Left lung (tissue), 10 donors: ENCODE data around the gene POFUT2. TPM values are rescaled to one million over a fixed set of nuclear protein-coding genes. Genes with fewer than 3 reads are reported as not detected.

Experiments
- ATAC-seq: fragments of 200-7000 bp; cut with Tn5 transposase; one replicate; pipeline ENCODE4 v1.9.1; 2020; ENCODE audit warnings: moderate library complexity
- DNase-seq, 4 donors: peaks; one replicate each; pipeline ENCODE4 v3.0.0-alpha.2; 2013 to 2020
- H3K27ac ChIP-seq, 2 donors: fragments of 200-600 bp; sonication (generic) in 1 of 2; one replicate each; pipeline versions ENCODE4 v1.5.0 to v1.8.0; 2020 to 2021
- H3K27me3 ChIP-seq, 2 donors: fragments of 200-600 bp; sonication (generic) in 1 of 2; one replicate each; pipeline versions ENCODE4 v1.5.0 to v1.8.0; 2020 to 2021
- H3K36me3 ChIP-seq, 2 donors: fragments of 200-600 bp; sonication (generic) in 1 of 2; one replicate each; pipeline versions ENCODE4 v1.5.0 to v1.8.0; 2020 to 2021
- H3K4me1 ChIP-seq, 2 donors: fragments of 200-600 bp; one replicate each; pipeline ENCODE4 v1.8.0; 2021
- H3K4me3 ChIP-seq, 2 donors: fragments of 200-600 bp; sonication (generic) in 1 of 2; one replicate each; pipeline versions ENCODE4 v1.5.0 to v1.8.0; 2020 to 2021; ENCODE audit warnings: mild to moderate bottlenecking in 1 of 2
- H3K9me3 ChIP-seq, 2 donors: fragments of 200-600 bp; sonication (generic) in 1 of 2; one replicate each; pipeline versions ENCODE4 v1.5.0 to v1.8.0; 2020 to 2021
- CTCF ChIP-seq, 2 donors: fragments of 200-600 bp; sonication (generic) in 1 of 2; IDR thresholded peaks; one replicate each; pipeline versions ENCODE4 v1.5.0 to v1.8.0; 2021; ENCODE audit warnings: antibody characterized with exemption in 2 of 2
- intact Hi-C, 2 donors: fragments of 100-400 bp; cut with DNase I; formaldehyde crosslinking; loops; one replicate each; pipeline versions ENCODE4 v1.11.2 to v1.14.2; 2022
- polyA plus RNA-seq, 6 donors: library from polyadenylated mRNA; unstranded; fragments of 120-200 nt; gene quantifications; one replicate each; pipeline ENCODE4 v1.2.1, GENCODE V29; 2013; ENCODE audit not compliant: insufficient read length in 6 of 6
- total RNA-seq, 2 donors: library from RNA; stranded (reverse); fragmentation: NEBNext Ultra II Directional; extraction: Animal tissue kit (Norgen Biotek cat#: 25700); gene quantifications; one replicate each; pipeline ENCODE4 v1.2.1, GENCODE V29; 2021
- donor health status: DM: no; HTN: yes; CAD: no.
- donor health status: DM: no; HTN: no; CAD: no.

POFUT2 gene
- total and polyA plus RNA-seq, 8 donors, result 30.4 to 44.2 (median 34.2) TPM

- H3K4me3 ChIP-seq, result no peak overlapping the region
- no peak for DNase-seq
These were observed 34.5 kb downstream of the POFUT2 start for GRCh38 chr21:45253180-45253579.

GRCh38 chr21:45252448-45252925 lies 35.2 kb downstream of the POFUT2 start:
- DNase-seq (no peak), ATAC-seq (no peak)
- intact Hi-C loops, result no loop called here
- H3K27ac ChIP-seq, result no peak overlapping the region
- TF ChIP-seq CTCF (IDR thresholded peaks at IDR 0.05), result no peak
- no peaks in the 10 kb centered on the region for H3K4me1 ChIP-seq
- no peaks in the 10 kb centered on the region for H3K36me3 ChIP-seq
- no peak overlapping the region for H3K4me3 ChIP-seq
- no peaks in the 10 kb centered on the region for H3K9me3 ChIP-seq
- peaks cover 0 to 52% of the 10 kb centered on the region in 2 donors for H3K27me3 ChIP-seq

More at GRCh38 chr21:45253180-45253579, 34.5 kb downstream of the POFUT2 start:
- Histone ChIP-seq H3K36me3 (no peaks in the 10 kb centered on the region), H3K4me1 (no peaks in the 10 kb centered on the region), H3K9me3 (no peaks in the 10 kb centered on the region), H3K27ac (no peak overlapping the region), H3K27me3 (peaks cover 0 to 56% of the 10 kb centered on the region in 2 donors)
- no peak for ATAC-seq
- intact Hi-C loops, result no loop called here
- TF ChIP-seq CTCF (IDR thresholded peaks at IDR 0.05), result no peak

GRCh38 chr21:45251635-45252447 lies 35.9 kb downstream of the POFUT2 start:
- Histone ChIP-seq H3K27me3 (peaks cover 0 to 52% of the 10 kb centered on the region in 2 donors), H3K36me3 (no peaks in the 10 kb centered on the region), H3K4me1 (no peaks in the 10 kb centered on the region), H3K4me3 (no peak overlapping the region), H3K27ac (no peak overlapping the region), H3K9me3 (no peaks in the 10 kb centered on the region)
- TF ChIP-seq CTCF (IDR thresholded peaks at IDR 0.05), result no peak
- ATAC-seq (no peak), DNase-seq (no peak)
- intact Hi-C loops, result no loop called here

- Histone ChIP-seq H3K36me3 (no peaks in the 10 kb centered on the region), H3K9me3 (no peaks in the 10 kb centered on the region), H3K27me3 (peaks cover 0 to 52% of the 10 kb centered on the region in 2 donors), H3K4me3 (no peak overlapping the region), H3K27ac (no peak overlapping the region), H3K4me1 (no peaks in the 10 kb centered on the region)
- no peak for TF ChIP-seq CTCF (IDR thresholded peaks at IDR 0.05)
- intact Hi-C loops, result no loop called here
- ATAC-seq, result no peak
- DNase-seq, result no peak
These were observed 36.6 kb downstream of the POFUT2 start for GRCh38 chr21:45250914-45251634.

GRCh38 chr21:45250272-45250671 lies 37.4 kb downstream of the POFUT2 start:
- H3K4me1 ChIP-seq, result no peaks in the 10 kb centered on the region
- H3K27ac ChIP-seq, result no peak overlapping the region
- no peaks in the 10 kb centered on the region for H3K9me3 ChIP-seq
- intact Hi-C loops, result no loop called here
- H3K4me3 ChIP-seq, result no peak overlapping the region
- ATAC-seq (no peak), DNase-seq (no peak)
- TF ChIP-seq CTCF (IDR thresholded peaks at IDR 0.05), result no peak
- no peaks in the 10 kb centered on the region for H3K36me3 ChIP-seq
- H3K27me3 ChIP-seq, result peaks cover 0 to 48% of the 10 kb centered on the region in 2 donors
